ENCODE results near the gene GYG2.
"Not testable (repeated sequence)": the region's sequence is repeated elsewhere in the genome, so short reads cannot be mapped to it uniquely, and the experiment has no call there.

Gene GYG2

GRCh38 chrX:2874222-2875135, 45.7 kb downstream of the GYG2 start:
- no peak for DNase-seq

- DNase-seq: no peak
These were observed 46.4 kb downstream of the GYG2 start for GRCh38 chrX:2875136-2875481.

- no peak for DNase-seq
These were observed 47.2 kb downstream of the GYG2 start for GRCh38 chrX:2875798-2876399.

- no peak for DNase-seq
These were observed 49.8 kb downstream of the GYG2 start for GRCh38 chrX:2878563-2878962.

- DNase-seq: no peak
These were observed 50.9 kb downstream of the GYG2 start for GRCh38 chrX:2879670-2880069.

- no peak for DNase-seq
These were observed 55.0 kb downstream of the GYG2 start for GRCh38 chrX:2883770-2884169.

- no peak for DNase-seq
These were observed 59.6 kb downstream of the GYG2 start for GRCh38 chrX:2888309-2888708.

- no peak for DNase-seq
These were observed 60.4 kb downstream of the GYG2 start for GRCh38 chrX:2889045-2889605.

GRCh38 chrX:2889706-2890490, 61.2 kb downstream of the GYG2 start:
- not testable (repeated sequence) for DNase-seq

- DNase-seq: not testable (repeated sequence)
These were observed 62.1 kb downstream of the GYG2 start for GRCh38 chrX:2890536-2891460.

- DNase-seq: no peak
These were observed 64.1 kb downstream of the GYG2 start for GRCh38 chrX:2892816-2893215.

- DNase-seq: no peak
These were observed 66.2 kb downstream of the GYG2 start for GRCh38 chrX:2894885-2895292.

GRCh38 chrX:2897311-2897689, 68.6 kb downstream of the GYG2 start:
- no peak for DNase-seq

GRCh38 chrX:2897690-2898623, 69.2 kb downstream of the GYG2 start:
- DNase-seq: not testable (repeated sequence)

- DNase-seq: no peak
These were observed 70.2 kb downstream of the GYG2 start for GRCh38 chrX:2898846-2899512.

- no peak for DNase-seq
These were observed 72.8 kb downstream of the GYG2 start for GRCh38 chrX:2901367-2902036.

GRCh38 chrX:2902841-2903240, 74.1 kb downstream of the GYG2 start:
- DNase-seq: no peak

- DNase-seq: no peak
These were observed 74.6 kb downstream of the GYG2 start for GRCh38 chrX:2903366-2903765.

- DNase-seq: no peak
These were observed 78.6 kb downstream of the GYG2 start for GRCh38 chrX:2907295-2907694.

GRCh38 chrX:2908125-2908685, 79.5 kb downstream of the GYG2 start:
- no peak for DNase-seq
